Skeletal muscle cell (primary cell): ENCODE results near the gene CLDN16.

ENCODE experiments used
- DNase-seq: peaks from one replicate; pipeline ENCODE4 v3.0.0-alpha.2; 2010; ENCODE audit warnings: low read depth
- H3K4me3 ChIP-seq: 2 replicates; pipeline ENCODE4 v1.5.1; 2011; ENCODE audit warnings: low read depth, mild to moderate bottlenecking, control low read depth, low read length, moderate library complexity

Gene CLDN16

GRCh38 chr3:190387578-190388213, at the start of gene CLDN16:
CLDN16 (plus strand) TSS chr3:190388163; CDS start chr3:190388330, 167 bp downstream.
- no peak for DNase-seq

GRCh38 chr3:190338717-190339116, 49.2 kb upstream of the CLDN16 start:
- no peak for DNase-seq

More at GRCh38 chr3:190387578-190388213, at the start of gene CLDN16:
- H3K4me3 ChIP-seq: no peak within 1 kb of the TSS

GRCh38 chr3:190339130-190339529, 48.8 kb upstream of the CLDN16 start:
- no peak for DNase-seq
- H3K4me3 ChIP-seq: no peak overlapping the region

More at GRCh38 chr3:190338717-190339116, 49.2 kb upstream of the CLDN16 start:
- H3K4me3 ChIP-seq: no peak overlapping the region

- no peak overlapping the region for H3K4me3 ChIP-seq
- DNase-seq: no peak
These were observed 47.9 kb upstream of the CLDN16 start for GRCh38 chr3:190340071-190340470.

- DNase-seq: peak; percentile 78
- no peak overlapping the region for H3K4me3 ChIP-seq
These were observed 42.7 kb upstream of the CLDN16 start for GRCh38 chr3:190345027-190345821.

- no peak overlapping the region for H3K4me3 ChIP-seq
- DNase-seq: no peak
These were observed 42.1 kb upstream of the CLDN16 start for GRCh38 chr3:190345878-190346277.

- H3K4me3 ChIP-seq: no peak overlapping the region
- no peak for DNase-seq
These were observed 41.4 kb upstream of the CLDN16 start for GRCh38 chr3:190346541-190346940.

- DNase-seq: no peak
- no peak overlapping the region for H3K4me3 ChIP-seq
These were observed 35.0 kb upstream of the CLDN16 start for GRCh38 chr3:190352861-190353457.

- H3K4me3 ChIP-seq: no peak overlapping the region
- no peak for DNase-seq
These were observed 31.7 kb upstream of the CLDN16 start for GRCh38 chr3:190356246-190356645.

- H3K4me3 ChIP-seq: no peak overlapping the region
- DNase-seq: no peak
These were observed 30.5 kb upstream of the CLDN16 start for GRCh38 chr3:190357468-190357867.

GRCh38 chr3:190359813-190360212, 28.1 kb upstream of the CLDN16 start:
- no peak overlapping the region for H3K4me3 ChIP-seq
- DNase-seq: no peak

- DNase-seq: no peak
- H3K4me3 ChIP-seq: no peak overlapping the region
These were observed 27.7 kb upstream of the CLDN16 start for GRCh38 chr3:190360228-190360627.

- DNase-seq: no peak
- no peak overlapping the region for H3K4me3 ChIP-seq
These were observed 26.2 kb upstream of the CLDN16 start for GRCh38 chr3:190361791-190362190.

- no peak overlapping the region for H3K4me3 ChIP-seq
- DNase-seq: no peak
These were observed 25.7 kb upstream of the CLDN16 start for GRCh38 chr3:190362258-190362657.

GRCh38 chr3:190366133-190366532, 21.8 kb upstream of the CLDN16 start:
- no peak for DNase-seq
- H3K4me3 ChIP-seq: no peak overlapping the region

- no peak for DNase-seq
- no peak overlapping the region for H3K4me3 ChIP-seq
These were observed 19.1 kb upstream of the CLDN16 start for GRCh38 chr3:190368881-190369280.

GRCh38 chr3:190369668-190370295, 18.2 kb upstream of the CLDN16 start:
- H3K4me3 ChIP-seq: no peak overlapping the region
- DNase-seq: no peak

- no peak overlapping the region for H3K4me3 ChIP-seq
- DNase-seq: no peak
These were observed 17.6 kb upstream of the CLDN16 start for GRCh38 chr3:190370369-190370768.

- DNase-seq: no peak
- H3K4me3 ChIP-seq: no peak overlapping the region
These were observed 16.8 kb upstream of the CLDN16 start for GRCh38 chr3:190371152-190371551.

- no peak for DNase-seq
- H3K4me3 ChIP-seq: no peak overlapping the region
These were observed 12.7 kb upstream of the CLDN16 start for GRCh38 chr3:190375246-190375645.
